OCI-LY3 (cell line): Measurements from ENCODE around the gene DNAH17.

Source experiments
- H2AFZ ChIP-seq: fragments of 200-600, 300-600 bp; shearing (Covaris generic); 2 replicates; pipeline ENCODE4 v1.6.0; 2014; ENCODE audit warnings: antibody characterized with exemption, low read depth, low read length
- H3K27ac ChIP-seq: fragments of 200-600, 300-600 bp; sonication (generic); 2 replicates; pipeline ENCODE4 v1.5.1; 2014; ENCODE audit warnings: mild to moderate bottlenecking, low read length, moderate library complexity, mixed read lengths
- H3K27me3 ChIP-seq: fragments of 200-600, 300-600 bp; sonication (generic); 2 replicates; pipeline ENCODE4 v1.6.1; 2014; ENCODE audit warnings: low read depth, low read length, mixed read lengths
- H3K36me3 ChIP-seq: fragments of 200-600, 300-600 bp; sonication (generic); replicated peaks from 2 replicates; pipeline ENCODE3; 2014; ENCODE audit warnings: low read depth, low read length, mixed read lengths
- H3K4me1 ChIP-seq: fragments of 300-600, 200-600 bp; sonication (generic); 2 replicates; pipeline ENCODE4 v1.6.1; 2014; ENCODE audit warnings: low read length, mixed read lengths
- H3K4me2 ChIP-seq: fragments of 200-600, 300-600 bp; sonication (generic); 2 replicates; pipeline ENCODE4 v1.6.1; 2014; ENCODE audit warnings: low read length, mixed read lengths
- H3K4me3 ChIP-seq: fragments of 300-600, 200-600 bp; sonication (generic); 2 replicates; pipeline ENCODE4 v1.5.1; 2014; ENCODE audit warnings: antibody characterized with exemption, mild to moderate bottlenecking, low read length, moderate library complexity
- H3K79me2 ChIP-seq: fragments of 300-600, 200-600 bp; shearing (Covaris generic); 2 replicates; pipeline ENCODE4 v1.6.1; 2014; ENCODE audit warnings: mild to moderate bottlenecking, low read length, mixed read lengths
- H3K9ac ChIP-seq: fragments of 300-600, 200-600 bp; shearing (Covaris generic); 2 replicates; pipeline ENCODE4 v1.6.0; 2014; ENCODE audit warnings: mild to moderate bottlenecking, low read length, moderate library complexity
- H3K9me3 ChIP-seq: fragments of 200-600, 300-600 bp; shearing (Covaris generic); 2 replicates; pipeline ENCODE4 v1.6.1; 2014; ENCODE audit warnings: low read length, mixed read lengths; ENCODE audit not compliant: insufficient read depth
- H4K20me1 ChIP-seq: fragments of 200-600, 300-600 bp; sonication (generic); 2 replicates; pipeline ENCODE4 v1.6.1; 2016; ENCODE audit warnings: low read length, mixed read lengths; ENCODE audit not compliant: insufficient read depth
- CTCF ChIP-seq: fragments of 200-600, 300-600 bp; sonication (generic); IDR thresholded peaks from 2 replicates; pipeline ENCODE4 v1.5.1; 2014; ENCODE audit warnings: antibody characterized with exemption, low read length, low read depth
- EZH2phosphoT487 ChIP-seq: fragments of 200-600 bp; shearing (Covaris generic); IDR thresholded peaks from 2 replicates; pipeline ENCODE4 v1.6.1; 2018; ENCODE audit warnings: antibody characterized with exemption, mixed run types, low read depth

The DNAH17 gene

GRCh38 chr17:78391051-78391431, 186.2 kb downstream of the DNAH17 start:
- H3K79me2 ChIP-seq: peaks cover 100% of the 10 kb centered on the region
- H4K20me1 ChIP-seq: peaks cover 80% of the 10 kb centered on the region
- peak overlapping the region; percentile 24; the same call in 1 of the 2 replicates for H3K4me2 ChIP-seq
- no peaks in the 10 kb centered on the region for H3K27me3 ChIP-seq
- H2AFZ ChIP-seq: no peak overlapping the region
- no peak overlapping the region for H3K9ac ChIP-seq
- H3K27ac ChIP-seq: peak overlapping the region; percentile 39
- no peak overlapping the region for H3K4me3 ChIP-seq
- peaks cover 34% of the 10 kb centered on the region for H3K36me3 ChIP-seq
- H3K4me1 ChIP-seq: peaks cover 69% of the 10 kb centered on the region
- TF ChIP-seq CTCF (no peak), EZH2phosphoT487 (no peak)
- H3K9me3 ChIP-seq: no peaks in the 10 kb centered on the region

GRCh38 chr17:78390241-78391050, 186.8 kb downstream of the DNAH17 start:
- H2AFZ ChIP-seq: no peak overlapping the region
- H3K4me1 ChIP-seq: peaks cover 75% of the 10 kb centered on the region
- H3K4me3 ChIP-seq: no peak overlapping the region
- H3K9me3 ChIP-seq: no peaks in the 10 kb centered on the region
- TF ChIP-seq EZH2phosphoT487: no peak
- no peak for TF ChIP-seq CTCF
- no peak overlapping the region for H3K4me2 ChIP-seq
- no peak overlapping the region for H3K27ac ChIP-seq
- H3K36me3 ChIP-seq: peaks cover 30% of the 10 kb centered on the region
- no peak overlapping the region for H3K9ac ChIP-seq
- H3K79me2 ChIP-seq: peaks cover 100% of the 10 kb centered on the region
- H4K20me1 ChIP-seq: peaks cover 74% of the 10 kb centered on the region
- no peaks in the 10 kb centered on the region for H3K27me3 ChIP-seq

GRCh38 chr17:78387977-78388941, 188.9 kb downstream of the DNAH17 start:
- H3K9me3 ChIP-seq: no peaks in the 10 kb centered on the region
- peak overlapping the region; percentile 82 for H3K4me2 ChIP-seq
- peaks cover 55% of the 10 kb centered on the region for H4K20me1 ChIP-seq
- H3K4me1 ChIP-seq: peaks cover 89% of the 10 kb centered on the region
- TF ChIP-seq EZH2phosphoT487 (no peak), CTCF (peak; percentile 23)
- no peaks in the 10 kb centered on the region for H3K27me3 ChIP-seq
- peaks cover 22% of the 10 kb centered on the region for H3K36me3 ChIP-seq
- peak overlapping the region; percentile 55 for H3K9ac ChIP-seq
- peak overlapping the region; percentile 91 for H3K27ac ChIP-seq
- no peak overlapping the region for H2AFZ ChIP-seq
- H3K79me2 ChIP-seq: peaks cover 97% of the 10 kb centered on the region
- peak overlapping the region; percentile 55 for H3K4me3 ChIP-seq
